Erythroblast (primary cell): ENCODE data around the gene LAMA1.

Experiments used
- GATA1 ChIP-seq: IDR thresholded peaks from 2 replicates; pipeline ENCODE4 v1.6.1; 2011; ENCODE audit warnings: low read depth, mild to moderate bottlenecking, control low read depth, low read length, moderate library complexity
- POLR2A ChIP-seq: IDR thresholded peaks from 2 replicates; pipeline ENCODE4 v1.6.1; 2011; ENCODE audit warnings: mild to moderate bottlenecking, low read length

DNA sequence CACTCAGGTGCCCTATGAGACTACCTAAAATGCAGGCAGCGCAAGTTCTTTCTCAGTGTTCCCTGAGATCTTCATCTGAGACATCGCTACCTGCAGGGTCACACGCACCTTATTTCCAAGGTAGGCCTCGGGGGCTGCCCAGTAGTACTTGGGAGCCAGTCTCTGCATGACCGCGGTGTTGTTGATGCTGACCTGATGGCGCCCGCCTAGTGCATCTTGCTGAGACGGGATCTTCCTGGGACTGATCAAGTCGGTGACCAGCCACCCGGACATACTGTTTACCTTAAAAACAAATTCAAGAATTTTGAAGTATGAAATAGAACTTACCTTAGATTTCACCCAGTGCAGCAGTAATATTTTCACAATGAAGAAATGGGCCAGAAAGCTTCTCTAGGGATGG lies 80.1 kb downstream of the LAMA1 start:
- no peak for TF ChIP-seq POLR2A
- TF ChIP-seq GATA1: no peak
